Measurements from ENCODE around the gene ATP2C1.

ATP2C1 gene

DNA sequence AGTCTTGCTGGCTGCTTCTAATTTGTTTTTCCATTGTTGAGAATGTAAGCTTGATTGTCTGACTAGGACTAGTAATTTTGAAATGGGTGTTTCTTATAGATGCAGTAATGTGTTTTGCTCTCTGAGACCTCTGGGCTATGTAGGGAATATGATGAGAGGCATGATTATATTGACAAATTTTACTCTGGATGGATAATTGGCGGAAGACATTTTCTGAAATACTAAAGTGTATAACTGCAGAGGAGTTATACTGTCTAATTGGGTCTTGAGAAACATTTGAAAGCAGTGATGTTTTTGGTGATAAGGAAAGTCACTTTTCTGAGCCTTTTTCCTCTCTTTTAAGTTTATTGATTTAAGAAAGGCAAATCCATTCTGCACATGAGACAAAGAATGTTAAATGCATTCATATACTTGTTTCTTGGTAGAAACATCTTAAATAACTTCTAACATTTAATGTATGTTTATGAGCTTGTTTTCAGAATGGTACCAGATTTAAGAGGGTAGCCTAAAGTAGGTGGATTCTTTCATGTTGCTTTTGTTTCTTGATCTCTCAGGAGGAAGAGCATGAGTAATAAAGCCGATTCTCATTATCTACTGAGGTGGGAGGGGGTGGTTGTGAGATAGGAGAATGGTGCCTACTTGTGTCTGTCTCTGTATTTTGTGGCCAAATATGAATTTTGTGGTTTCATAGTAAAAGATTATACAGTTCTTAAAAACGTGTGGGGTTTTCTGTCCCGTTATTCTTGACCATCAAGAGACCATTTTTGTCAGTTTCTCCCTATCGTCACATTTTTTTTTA lies 2.0 kb downstream of the ATP2C1 start:
- no peak for DNase-seq

DNA sequence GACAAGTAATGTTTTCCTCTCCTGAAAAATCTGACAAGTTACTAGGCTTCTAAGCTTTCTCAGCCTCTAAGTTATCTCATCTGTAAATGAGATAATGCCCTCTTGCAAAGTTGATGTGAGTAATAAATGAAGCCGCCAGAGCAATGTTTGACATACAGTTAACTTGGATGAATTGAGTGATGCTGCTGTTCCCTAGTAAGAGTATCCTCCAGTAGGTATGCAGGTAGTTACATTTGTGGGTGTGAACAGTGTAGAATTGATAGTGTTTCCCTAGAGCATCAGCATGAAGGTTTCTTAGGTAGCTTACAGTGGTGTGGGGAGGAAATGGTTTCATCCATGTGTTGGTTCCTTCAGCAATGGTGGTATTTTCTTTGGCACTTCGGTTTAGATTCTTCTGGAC lies 3.4 kb downstream of the ATP2C1 start:
- DNase-seq: no peak

DNA sequence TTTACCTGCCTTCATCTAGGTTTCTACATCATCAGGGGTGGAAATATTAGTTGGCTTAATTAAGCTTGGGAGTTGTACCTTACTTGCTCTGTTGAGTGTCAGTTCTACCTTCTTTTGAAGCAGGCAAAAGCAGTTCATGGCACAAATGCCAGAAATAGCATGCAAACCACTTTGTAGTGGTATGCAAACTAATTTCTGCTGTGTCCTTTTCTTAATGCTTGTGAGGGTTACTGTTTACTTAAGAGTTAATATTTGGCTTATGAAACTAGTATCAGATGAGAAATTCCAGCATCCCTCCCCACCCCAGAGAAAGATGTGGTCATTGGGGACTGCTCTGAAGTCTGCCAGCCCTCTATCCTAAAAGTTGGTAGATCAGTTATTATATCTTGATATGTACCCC lies 7.1 kb downstream of the ATP2C1 start:
- DNase-seq: no peak

DNA sequence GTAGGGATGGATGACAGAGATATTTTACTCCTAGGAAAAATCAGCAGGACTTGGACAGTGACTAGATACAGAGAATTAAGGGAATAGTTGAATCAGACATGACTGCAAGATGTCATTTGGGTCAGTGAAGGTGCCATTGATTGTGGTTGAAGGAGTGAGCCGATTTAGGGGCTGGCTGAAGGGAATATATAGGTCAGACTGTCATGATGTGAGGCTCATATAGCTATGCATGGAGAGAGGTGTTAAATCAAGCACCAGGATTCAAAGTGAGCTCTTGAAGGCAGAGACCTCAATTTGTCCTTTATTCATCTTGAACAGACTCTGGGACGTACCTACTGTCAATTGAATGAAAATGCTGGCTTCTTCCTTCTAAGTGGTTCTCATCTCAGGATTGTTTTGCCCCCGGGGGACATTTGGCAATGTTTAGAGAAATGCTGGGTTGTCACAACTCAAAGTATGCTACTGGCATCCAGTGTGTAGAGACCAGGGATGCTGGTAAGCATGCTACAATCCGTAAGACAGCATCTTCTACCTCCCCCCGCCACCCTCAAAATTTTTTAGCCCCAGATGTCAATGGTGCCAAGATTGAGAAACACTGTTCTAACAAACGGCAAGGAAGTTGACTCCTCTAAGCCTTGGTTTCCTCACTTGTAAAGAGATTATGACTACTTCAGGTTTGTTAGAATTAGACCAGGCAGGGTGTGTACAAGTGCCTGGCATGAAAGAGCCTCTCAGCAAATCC lies 7.8 kb downstream of the ATP2C1 start:
- no peak for DNase-seq

DNA sequence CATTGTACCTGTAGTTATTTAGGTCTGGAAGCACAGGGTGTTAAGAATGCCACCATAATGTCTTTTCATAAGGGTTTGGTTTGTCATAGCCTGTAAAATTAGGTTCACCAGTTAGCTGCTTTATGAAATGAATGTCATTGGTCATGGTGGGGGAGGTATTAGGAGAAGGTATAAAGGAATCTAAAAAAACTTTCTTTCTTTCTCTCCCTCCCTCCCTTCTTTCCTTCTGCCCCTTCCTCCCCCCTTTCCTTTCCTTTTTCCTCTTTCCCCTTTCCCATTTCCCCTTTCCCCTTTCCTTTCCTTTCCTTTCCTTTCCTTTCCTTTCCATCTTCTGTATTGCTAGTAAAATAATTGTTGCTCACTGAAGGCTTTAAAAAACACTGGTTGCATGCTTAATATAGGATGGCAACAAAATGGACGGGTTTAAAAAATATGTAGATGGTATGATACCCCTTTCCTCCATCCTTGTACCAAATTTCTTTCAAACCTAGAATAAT lies 9.6 kb downstream of the ATP2C1 start:
- no peak for DNase-seq

DNA sequence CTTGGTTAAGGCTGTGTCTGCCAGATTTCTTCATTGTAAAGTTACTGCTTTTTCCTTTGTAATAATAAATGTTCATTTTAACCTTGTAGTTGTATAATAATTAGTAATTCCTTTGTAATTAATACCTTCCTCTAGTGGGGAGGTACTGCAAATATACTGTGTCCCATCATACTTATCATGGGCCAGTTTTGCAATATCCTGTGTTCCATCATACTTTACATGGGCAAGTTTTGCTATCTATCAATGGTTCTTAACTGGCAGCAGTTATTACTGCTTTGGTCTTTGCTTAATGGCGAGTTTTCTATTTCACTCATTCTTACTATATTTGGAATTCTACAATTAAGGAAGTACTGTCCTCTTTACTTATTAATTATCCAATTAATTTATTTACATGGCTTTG lies 10.6 kb downstream of the ATP2C1 start:
- DNase-seq: no peak

DNA sequence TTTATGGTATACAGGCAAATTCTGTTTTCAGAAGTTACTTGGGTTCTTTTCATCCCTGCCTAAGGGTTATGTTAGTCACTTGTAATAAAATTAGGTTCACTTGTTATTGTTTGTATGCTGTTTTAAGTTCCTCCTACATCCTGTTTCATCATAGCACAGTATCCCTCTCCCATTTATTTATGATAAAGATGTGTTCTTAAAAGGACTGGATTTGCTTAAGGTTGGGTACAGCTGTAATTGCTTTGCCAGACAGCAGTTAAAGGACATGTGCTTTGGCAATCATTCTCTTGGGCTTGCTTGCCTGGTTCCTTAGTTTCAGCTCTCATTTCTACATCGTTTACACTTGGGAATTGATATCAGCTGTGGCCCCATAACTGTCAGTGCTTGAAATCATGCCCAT lies 11.7 kb downstream of the ATP2C1 start:
- no peak for DNase-seq

DNA sequence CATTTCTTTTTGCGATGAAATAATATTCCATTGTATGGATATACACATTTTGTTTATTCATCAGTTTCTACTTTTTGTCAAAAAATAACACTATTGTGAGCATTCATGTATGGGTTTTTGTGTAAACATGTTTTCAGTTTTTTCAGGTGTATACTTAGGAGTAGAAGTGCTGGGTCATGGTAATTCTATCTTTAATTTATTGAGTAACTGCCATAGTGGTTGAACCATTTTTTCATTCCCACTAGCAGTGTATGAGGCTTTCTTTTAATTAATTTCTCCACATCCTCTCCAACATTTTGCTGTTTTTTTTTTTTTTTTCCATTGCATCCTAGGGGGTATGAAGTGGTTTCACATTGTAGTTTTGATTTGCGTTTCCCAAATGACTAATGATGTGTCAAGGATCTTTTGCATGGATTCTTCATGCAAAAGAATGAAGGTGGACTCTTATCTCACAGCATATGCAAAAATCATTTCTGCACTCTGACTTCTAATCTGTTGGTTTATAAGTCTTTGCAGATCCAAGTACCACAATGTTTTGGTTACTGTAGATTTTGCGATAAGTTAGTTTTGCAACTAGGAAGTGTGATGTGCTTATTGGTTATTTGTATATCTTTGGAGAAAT lies 12.6 kb downstream of the ATP2C1 start:
- no peak for DNase-seq

DNA sequence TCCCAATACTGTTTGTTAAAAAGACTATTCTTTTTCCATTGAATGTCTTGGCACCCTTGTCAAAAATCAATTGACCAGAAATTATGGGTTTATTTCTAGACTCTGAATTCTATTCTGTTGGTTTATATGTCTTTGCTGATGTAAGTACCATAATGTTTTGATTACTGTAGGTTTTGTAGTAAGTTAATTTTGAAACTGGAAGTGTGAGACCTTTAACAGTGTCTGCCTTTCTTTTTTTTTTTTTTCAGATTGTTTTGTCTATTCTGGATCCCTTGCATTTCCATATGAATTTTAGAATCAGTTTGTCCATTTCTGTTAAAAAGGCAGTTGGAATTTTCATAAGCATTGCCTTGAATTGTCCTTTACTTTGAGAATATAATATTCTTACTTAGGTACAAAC lies 13.6 kb downstream of the ATP2C1 start:
- DNase-seq: no peak

DNA sequence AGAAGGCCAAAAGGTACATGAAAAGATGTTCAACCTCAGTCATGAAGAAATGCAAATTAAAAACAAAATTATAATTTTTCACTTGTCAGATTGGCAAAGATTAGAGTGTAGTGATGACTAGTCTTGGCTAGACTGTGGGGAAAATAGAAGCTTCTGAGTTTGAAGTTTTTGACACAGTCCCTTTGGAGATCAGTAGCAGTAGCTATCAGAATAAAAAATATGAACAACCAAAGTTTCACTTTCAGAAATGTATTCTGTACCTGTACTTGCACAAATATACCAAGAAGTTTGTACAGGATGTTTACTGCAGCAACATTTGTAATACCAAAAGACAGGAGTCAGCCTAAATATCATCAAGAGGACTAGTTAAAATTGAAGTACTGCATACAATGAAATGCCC lies 14.1 kb downstream of the ATP2C1 start:
- DNase-seq: no peak

DNA sequence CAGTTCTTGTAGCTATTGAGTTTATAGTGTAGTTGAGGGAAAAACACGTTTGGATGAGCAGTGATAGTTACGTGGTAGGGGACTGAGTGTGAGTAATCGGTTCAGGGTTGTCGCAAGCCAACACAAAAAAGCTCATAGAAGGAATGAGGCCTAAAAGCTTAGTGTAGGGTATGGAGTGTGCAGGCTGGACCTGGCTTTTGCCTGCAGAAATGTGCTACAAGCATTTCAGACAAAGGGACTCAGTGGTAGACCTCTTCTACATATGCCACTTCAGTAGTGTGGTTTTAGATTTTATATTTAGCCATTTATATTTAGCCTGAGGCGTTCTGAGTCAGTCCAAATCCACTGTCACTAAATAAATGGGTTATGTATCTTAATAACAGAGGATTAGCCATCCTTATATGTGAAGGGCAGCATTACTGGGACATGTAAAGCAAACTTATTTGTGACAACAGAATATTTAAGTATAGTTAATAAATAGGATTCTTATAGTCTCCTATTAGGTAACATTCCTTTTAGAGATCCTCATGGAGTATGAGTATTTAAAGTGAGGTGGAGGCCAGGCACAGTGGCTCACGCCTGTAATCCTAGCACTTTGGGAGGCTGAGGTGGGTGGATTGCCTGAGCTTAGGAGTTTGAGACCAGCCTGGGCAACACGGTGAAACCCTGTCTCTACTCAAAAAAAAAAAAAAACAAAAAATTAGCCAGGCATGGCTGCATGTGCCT lies 21.8 kb downstream of the ATP2C1 start:
- DNase-seq: no peak

DNA sequence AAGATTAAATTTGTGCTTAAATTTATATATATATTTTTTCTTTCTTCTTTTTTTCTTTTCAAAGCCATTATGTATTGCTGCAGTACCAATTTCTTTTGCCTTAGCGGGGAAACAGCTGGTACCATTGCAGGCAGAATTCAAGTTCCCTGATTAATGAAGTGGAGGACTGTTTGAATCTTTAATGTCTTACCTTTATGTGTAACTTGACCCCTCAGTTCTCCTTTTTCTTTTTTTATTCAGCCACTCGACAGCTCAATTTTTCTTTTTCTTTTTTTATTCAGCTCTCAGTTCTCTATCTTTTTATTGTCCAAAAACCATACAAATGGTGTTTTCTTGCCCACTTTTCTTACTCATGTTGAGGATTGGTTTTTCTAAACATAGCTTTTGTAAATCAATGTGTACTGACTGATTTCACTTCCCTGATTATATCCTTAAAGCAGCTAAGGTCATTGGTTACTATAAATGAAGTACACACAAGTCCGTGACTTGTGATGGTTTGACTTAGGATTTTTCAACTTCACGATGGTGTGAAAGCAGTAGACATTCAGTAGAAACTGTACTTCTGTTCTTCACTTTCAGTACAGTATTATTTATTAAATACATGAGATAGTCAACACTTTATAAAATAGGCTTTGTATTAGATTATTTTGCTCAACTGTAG lies 22.8 kb downstream of the ATP2C1 start:
- DNase-seq: no peak

DNA sequence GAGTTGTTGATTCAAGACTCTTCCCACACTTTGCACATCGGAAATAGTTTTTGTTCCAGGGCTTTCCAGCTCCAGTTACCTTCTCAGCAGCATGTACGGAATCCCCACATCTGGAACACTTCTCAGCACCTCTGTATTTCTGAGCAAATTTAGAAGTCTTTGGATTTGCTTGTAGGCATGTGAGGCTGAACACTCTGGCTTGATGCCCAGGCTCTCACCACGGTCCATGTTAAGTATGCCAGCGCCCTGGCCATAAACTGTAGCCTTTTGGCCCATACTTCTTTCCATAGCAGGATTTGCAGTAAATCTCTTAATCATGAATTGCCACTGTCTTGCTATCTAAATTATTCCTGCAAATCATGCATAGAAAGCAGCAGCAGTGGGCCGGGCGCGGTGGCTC lies 24.4 kb downstream of the ATP2C1 start:
- DNase-seq: no peak

DNA sequence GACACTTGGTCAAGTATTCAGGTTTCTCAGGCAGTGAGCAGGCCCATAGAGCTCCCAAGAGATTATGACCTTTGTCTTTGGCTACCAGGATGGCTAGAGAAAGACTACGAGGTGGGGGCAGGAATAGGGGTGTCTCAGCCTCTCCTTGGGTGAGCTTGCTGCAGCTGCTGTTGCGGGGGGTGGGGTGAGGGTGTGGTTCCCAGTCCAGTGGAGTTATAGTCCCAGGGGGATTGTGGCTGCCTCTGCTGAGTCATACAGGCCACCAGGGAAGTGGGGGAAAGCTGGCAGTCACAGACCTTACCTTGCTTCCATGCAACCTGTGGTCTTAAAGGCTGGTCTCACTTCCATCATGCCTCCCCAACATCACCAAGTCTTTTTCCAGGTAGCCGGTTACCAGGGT lies 31.7 kb downstream of the ATP2C1 start:
- no peak for DNase-seq

DNA sequence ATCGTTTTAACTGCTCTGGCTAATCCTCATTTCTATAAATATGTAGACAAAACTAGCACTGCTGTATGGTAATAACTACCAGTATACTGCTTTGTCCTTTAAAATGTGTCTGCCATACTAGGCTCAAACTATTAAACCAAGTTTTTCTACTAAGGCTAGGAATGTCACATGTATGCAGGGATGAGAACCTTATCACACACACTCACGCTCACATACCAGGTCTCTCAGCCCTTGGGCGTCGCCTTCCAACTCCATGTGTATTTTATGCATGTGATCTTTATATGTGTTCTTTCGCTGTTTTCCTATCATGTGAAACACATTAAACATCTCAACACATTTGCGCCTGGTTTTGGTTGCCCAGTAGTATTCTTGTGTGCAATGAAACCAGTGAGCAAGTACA lies 32.6 kb downstream of the ATP2C1 start:
- DNase-seq: no peak

DNA sequence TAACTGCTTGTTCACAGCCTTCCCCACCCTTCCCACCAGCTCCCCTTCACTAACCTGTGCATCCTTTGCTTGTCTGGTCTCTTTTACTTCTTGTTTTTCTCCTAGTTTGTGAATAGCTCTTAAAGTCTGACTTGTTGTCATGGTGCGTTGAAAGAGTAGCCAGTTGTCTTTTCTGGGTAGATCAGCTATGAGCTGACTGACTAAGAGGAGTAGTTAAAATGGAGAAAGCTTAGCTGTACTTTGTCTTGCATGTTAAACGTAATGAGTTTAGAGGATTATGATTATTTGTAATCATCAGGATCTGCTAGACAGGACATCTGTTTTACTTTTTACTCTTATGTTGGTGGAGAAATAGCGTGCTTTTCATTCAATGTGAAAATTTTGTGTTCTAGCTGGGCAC lies 35.9 kb downstream of the ATP2C1 start:
- no peak for DNase-seq

DNA sequence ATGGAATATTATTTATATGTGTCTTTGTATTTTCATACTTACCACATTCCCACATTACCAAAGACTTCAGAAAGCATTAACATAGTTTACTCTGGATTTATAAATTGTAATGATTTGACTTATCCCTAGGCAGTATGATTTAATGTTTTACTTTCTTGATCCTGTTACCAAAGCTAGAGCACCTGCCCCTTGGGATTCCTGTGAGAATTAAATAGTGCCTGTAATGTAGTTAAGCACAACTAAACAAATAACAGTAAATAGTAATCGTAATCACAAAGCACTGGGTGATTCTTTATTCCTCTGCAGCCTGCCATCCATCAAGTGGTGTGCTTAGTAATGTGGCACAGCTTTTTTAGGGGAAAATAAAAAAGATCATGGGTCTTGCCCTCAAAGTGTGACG lies 39.1 kb downstream of the ATP2C1 start:
- no peak for DNase-seq

DNA sequence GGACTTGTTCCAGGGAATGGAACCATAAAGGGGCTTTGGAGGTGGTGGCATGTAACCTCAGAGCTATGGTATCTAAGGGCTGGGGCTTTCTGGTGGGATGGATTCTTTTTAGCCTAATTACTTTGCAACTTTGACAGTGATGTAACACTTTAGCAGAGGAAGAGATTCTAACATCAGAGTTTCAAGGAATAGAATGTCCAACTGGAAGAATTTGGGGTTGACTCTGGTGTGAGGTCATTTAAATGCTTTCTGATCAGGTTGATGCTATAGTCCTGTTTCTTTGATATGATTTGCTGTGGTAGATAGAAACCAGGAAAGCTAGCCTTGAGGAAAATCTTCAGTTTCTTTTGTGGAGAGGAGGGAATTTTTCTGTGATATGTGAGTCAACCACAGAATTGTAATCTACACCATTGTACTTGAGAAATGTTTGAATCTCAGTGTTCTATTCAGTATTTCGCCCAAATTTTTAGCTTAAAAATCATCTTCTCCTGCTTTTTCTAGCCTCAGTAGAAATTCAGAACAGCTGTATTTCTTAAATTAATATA lies 40.0 kb downstream of the ATP2C1 start:
- no peak for DNase-seq

DNA sequence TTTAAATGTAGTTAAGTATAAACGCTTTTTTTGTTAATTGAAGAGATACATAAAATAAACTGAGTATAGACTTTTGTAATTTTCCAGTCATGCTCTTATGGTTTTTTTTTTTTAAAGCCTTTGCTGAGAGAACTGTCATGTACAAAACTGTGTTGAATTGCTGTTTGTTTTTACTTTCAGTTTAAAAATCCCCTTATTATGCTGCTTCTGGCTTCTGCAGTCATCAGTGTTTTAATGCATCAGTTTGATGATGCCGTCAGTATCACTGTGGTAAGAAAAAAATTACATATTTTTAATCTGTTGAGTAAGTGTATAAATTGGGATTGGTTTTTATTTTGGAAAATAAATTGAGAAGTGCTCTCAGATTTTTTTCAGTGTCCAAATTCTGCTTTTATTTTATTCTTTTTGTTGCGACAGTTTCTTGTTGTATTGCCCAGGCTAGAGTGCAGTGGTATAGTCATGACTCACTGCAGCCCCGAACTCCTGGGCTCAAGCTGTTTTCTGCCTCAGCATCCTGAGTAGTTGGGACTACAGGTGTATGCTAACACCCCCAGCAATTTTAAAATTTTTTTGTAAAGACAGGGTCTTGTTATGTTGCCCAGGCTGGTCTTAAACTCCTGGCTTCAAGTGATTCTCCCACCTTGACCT lies 40.7 kb downstream of the ATP2C1 start:
- DNase-seq: no peak

DNA sequence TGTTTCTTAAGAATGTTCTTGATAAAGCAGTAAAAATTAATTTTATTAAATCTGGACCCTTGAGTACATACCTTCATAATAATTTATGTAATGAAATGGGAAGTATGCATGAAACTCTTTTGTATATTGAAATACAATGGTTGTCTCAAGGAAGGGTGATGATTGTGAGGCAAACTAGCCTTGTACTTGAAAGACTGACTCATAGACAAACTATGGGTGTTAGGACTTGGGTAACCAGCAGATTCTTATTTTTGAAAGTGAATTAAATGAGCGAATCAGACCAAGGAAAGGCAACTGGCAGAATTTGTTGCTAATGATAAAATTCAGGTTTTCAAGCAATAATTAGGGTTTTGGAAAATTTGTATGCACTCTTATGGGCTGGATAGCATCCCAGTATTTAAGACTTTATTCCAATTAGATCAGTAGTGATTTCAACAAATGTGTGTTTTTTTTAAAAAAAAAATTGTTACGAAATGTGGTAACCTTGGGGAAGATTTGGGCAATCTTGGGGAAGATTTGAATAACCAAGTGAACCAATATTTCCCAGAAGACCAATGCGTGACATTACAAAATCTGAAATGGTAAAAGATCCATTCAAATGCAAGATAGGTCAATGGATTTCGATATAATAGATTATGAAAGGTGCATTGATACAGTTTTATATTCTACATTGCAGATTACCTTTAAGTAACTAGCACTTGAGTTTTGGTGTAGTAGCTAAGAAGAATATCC lies 42.0 kb downstream of the ATP2C1 start:
- no peak for DNase-seq

DNA sequence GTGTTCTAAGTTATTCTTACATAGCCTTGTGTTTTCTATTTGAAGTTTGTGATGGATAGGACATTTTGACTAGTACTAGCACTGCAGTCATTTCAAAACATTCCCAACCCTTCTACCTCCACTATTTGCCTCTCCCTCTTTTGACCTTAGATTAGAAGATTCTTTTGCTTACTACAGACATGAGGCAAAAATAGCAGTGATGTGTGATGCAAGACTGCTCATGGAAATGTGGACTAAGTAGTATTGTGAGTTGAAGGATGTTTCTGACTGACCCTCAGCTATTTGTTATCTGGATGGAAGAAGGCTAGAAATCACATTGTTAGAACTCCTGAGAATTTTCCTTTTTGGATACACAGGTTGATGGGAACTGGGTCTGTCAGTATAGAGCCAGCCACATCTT lies 45.9 kb downstream of the ATP2C1 start:
- no peak for DNase-seq
